GM23248 (cell line): Measurements from ENCODE around the gene DHRS1.

Experiments used
- EZH2 ChIP-seq: fragments of 200-600 bp; sonication (generic); IDR thresholded peaks from 2 replicates; pipeline ENCODE4 v1.6.1; 2018; ENCODE audit warnings: antibody characterized with exemption, mild to moderate bottlenecking; ENCODE audit not compliant: insufficient read depth, poor library complexity, severe bottlenecking
- EZH2phosphoT487 ChIP-seq: fragments of 200-600 bp; sonication (generic); IDR thresholded peaks from 2 replicates; pipeline ENCODE4 v1.6.1; 2018; ENCODE audit warnings: antibody characterized with exemption, moderate library complexity, mild to moderate bottlenecking, low read depth; ENCODE audit not compliant: insufficient read depth

GRCh38 chr14:24293525-24293924, 6.1 kb downstream of the DHRS1 start:
- TF ChIP-seq EZH2phosphoT487, result no peak
- no peak for TF ChIP-seq EZH2
